Measurements from ENCODE around the gene ROBO2.

DNA sequence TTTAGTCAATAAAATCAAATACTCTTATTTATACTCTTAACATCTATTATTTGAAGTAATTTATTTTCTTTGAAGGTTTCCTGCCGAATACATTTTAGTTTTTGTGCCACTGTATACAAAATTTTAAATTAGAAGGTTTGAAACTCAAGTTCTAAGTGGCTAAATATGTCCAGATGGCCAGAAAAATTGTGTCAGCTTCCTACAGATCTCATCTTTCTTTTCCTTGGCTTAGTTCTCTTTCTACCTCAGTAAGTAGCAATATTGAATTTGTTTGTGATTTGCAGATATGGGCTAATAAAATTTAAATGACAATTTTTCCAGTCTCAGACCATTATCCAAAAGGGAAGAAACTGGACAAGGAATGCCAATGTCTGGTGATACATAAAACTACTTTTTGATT lies 452.1 kb downstream of the ROBO2 start:
- TF ChIP-seq, protein P1, sequence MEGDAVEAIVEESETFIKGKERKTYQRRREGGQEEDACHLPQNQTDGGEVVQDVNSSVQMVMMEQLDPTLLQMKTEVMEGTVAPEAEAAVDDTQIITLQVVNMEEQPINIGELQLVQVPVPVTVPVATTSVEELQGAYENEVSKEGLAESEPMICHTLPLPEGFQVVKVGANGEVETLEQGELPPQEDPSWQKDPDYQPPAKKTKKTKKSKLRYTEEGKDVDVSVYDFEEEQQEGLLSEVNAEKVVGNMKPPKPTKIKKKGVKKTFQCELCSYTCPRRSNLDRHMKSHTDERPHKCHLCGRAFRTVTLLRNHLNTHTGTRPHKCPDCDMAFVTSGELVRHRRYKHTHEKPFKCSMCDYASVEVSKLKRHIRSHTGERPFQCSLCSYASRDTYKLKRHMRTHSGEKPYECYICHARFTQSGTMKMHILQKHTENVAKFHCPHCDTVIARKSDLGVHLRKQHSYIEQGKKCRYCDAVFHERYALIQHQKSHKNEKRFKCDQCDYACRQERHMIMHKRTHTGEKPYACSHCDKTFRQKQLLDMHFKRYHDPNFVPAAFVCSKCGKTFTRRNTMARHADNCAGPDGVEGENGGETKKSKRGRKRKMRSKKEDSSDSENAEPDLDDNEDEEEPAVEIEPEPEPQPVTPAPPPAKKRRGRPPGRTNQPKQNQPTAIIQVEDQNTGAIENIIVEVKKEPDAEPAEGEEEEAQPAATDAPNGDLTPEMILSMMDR (IDR thresholded peaks at IDR 0.05) = no peak
- TF ChIP-seq POLR2A (IDR thresholded peaks at IDR 0.05) = no peak

Measured in esophagus squamous epithelium (tissue), 4 donors.